Measurements from ENCODE around the gene CPA4. TPM values are rescaled to one million over a fixed set of nuclear protein-coding genes. Genes with fewer than 3 reads are reported as not detected.
"Not testable (repeated sequence)": the region's sequence is repeated elsewhere in the genome, so short reads cannot be mapped to it uniquely, and the experiment has no call there.

Gene CPA4
- 1 to 10 TPM in 1 of 2 donors, under 1 TPM in 1; 0.55 to 1.7 TPM for total RNA-seq
- 1 to 10 TPM in 1 of 2 donors, under 1 TPM in 1; 0.65 to 2.3 TPM for polyA plus RNA-seq
- long read RNA-seq, donor 1, result 0 reads
- long read RNA-seq, donor 2, result 0 reads
- long read RNA-seq, donor 3, result 0 reads
- long read RNA-seq, donor 4, result 0 reads
- long read RNA-seq, donor 5, result 0 reads

- H3K27ac ChIP-seq (ENCODE audit: low read depth in 1 of 2, low read length in 1 of 2), result no peak within 1 kb of the TSS
- 52 to 80% methylated on average over 1 of the region's 1 CpG for WGBS, 2 donors
- H3K4me1 ChIP-seq (ENCODE audit: control insufficient read depth in 5 of 5, insufficient read depth in 5 of 5, low read length in 5 of 5), result no peaks in the 10 kb centered on the region
- peak; percentile 53 for ATAC-seq (ENCODE audit: insufficient read depth, low FRiP score)
- H3K9me3 ChIP-seq (ENCODE audit: control insufficient read depth in 4 of 4, insufficient read depth in 3 of 4, low read length in 3 of 4), result no peaks in the 10 kb centered on the region
- no peaks in the 10 kb centered on the region for H3K36me3 ChIP-seq (ENCODE audit: control insufficient read depth in 4 of 4, insufficient read depth in 4 of 4, low read length in 4 of 4)
- no peaks in the 10 kb centered on the region for H3K27me3 ChIP-seq (ENCODE audit: control insufficient read depth in 3 of 3, insufficient read depth in 3 of 3, low read length in 2 of 3)
- peak in 1 of 3 donors; percentile 22 for DNase-seq
- H3K4me3 ChIP-seq, result no peak within 1 kb of the TSS
- no peak within 1 kb of the TSS for H3K9ac ChIP-seq (ENCODE audit: insufficient read depth in 1 of 2, low read length in 2 of 2)
- TF ChIP-seq, protein P1, sequence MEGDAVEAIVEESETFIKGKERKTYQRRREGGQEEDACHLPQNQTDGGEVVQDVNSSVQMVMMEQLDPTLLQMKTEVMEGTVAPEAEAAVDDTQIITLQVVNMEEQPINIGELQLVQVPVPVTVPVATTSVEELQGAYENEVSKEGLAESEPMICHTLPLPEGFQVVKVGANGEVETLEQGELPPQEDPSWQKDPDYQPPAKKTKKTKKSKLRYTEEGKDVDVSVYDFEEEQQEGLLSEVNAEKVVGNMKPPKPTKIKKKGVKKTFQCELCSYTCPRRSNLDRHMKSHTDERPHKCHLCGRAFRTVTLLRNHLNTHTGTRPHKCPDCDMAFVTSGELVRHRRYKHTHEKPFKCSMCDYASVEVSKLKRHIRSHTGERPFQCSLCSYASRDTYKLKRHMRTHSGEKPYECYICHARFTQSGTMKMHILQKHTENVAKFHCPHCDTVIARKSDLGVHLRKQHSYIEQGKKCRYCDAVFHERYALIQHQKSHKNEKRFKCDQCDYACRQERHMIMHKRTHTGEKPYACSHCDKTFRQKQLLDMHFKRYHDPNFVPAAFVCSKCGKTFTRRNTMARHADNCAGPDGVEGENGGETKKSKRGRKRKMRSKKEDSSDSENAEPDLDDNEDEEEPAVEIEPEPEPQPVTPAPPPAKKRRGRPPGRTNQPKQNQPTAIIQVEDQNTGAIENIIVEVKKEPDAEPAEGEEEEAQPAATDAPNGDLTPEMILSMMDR (IDR thresholded peaks at IDR 0.05; ENCODE audit: control extremely low read depth, extremely low read depth), result no peak
These were observed at the start of gene CPA4 for GRCh38 chr7:130292682-130293257. Gene CPA4, plus strand, starts transcription at chr7:130293161. Its CDS starts 20 bp downstream, at chr7:130293181.

GRCh38 chr7:130243486-130243885 is 49.5 kb upstream of the CPA4 start:
- H3K27me3 ChIP-seq (ENCODE audit: control insufficient read depth in 3 of 3, insufficient read depth in 3 of 3, low read length in 2 of 3); ATAC-seq (ENCODE audit: insufficient read depth, low FRiP score); H3K9me3 ChIP-seq (ENCODE audit: control insufficient read depth in 4 of 4, insufficient read depth in 3 of 4, low read length in 3 of 4); H3K4me1 ChIP-seq (ENCODE audit: control insufficient read depth in 5 of 5, insufficient read depth in 5 of 5, low read length in 5 of 5); H3K27ac ChIP-seq (ENCODE audit: low read depth in 1 of 2, low read length in 1 of 2); H3K4me3 ChIP-seq; H3K36me3 ChIP-seq (ENCODE audit: control insufficient read depth in 4 of 4, insufficient read depth in 4 of 4, low read length in 4 of 4); H3K9ac ChIP-seq (ENCODE audit: insufficient read depth in 1 of 2, low read length in 2 of 2): not testable (repeated sequence)
- DNase-seq, result peak in 2 of 3 donors; percentile 78 to 81
- WGBS, 2 donors, result 31 to 41% methylated on average over 1 of the region's 1 CpG

DNA sequence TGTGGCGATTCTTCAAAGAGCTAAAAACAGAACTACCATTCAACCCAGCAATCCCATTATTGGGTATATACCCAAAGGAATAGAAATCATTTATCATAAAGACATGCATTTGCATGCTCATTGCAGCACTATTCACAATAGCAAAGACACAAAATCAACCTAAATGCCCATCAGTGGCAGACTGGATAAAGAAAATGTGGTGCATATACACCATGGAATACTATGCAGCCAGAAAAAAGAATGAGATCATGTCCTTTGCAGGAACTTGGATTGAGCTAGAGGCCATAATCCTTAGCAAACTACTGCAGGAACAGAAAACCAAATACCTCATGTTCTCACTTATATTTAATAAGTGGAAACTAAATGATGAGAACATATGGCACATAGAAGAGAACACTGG is 46.5 kb upstream of the CPA4 start:
- not testable (repeated sequence) for H3K9ac ChIP-seq (ENCODE audit: insufficient read depth in 1 of 2, low read length in 2 of 2)

DNA sequence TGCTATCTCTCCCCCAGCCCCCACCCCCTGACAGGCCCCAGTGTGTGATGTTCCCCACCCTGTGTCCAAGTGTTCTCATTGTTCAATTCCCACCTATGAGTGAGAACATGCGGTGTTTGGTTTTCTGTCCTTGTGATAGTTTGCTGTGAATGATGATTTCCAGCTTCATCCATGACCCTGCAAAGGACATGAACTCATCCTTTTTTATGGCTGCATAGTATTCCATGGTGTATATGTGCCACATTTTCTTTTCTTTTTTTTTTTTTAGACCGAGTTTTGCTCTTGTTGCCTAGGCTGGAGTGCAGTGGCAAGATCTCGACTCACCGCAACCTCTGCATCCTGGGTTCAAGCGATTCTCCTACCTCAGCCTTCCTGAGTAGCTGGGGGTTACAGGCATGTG is 44.1 kb upstream of the CPA4 start:
- not testable (repeated sequence) for H3K27me3 ChIP-seq (ENCODE audit: control insufficient read depth in 3 of 3, insufficient read depth in 3 of 3, low read length in 2 of 3); H3K9ac ChIP-seq (ENCODE audit: insufficient read depth in 1 of 2, low read length in 2 of 2)
- WGBS, 2 donors, result 93 to 96% methylated on average over 5 of the region's 5 CpGs

More for the DNA sequence above, 46.5 kb upstream of the CPA4 start:
- 90 to 100% methylated on average over 1 of the region's 1 CpG for WGBS, 2 donors
- not testable (repeated sequence) for H3K27ac ChIP-seq (ENCODE audit: low read depth in 1 of 2, low read length in 1 of 2); ATAC-seq (ENCODE audit: insufficient read depth, low FRiP score); H3K36me3 ChIP-seq (ENCODE audit: control insufficient read depth in 4 of 4, insufficient read depth in 4 of 4, low read length in 4 of 4); H3K9me3 ChIP-seq (ENCODE audit: control insufficient read depth in 4 of 4, insufficient read depth in 3 of 4, low read length in 3 of 4); H3K4me3 ChIP-seq; H3K27me3 ChIP-seq (ENCODE audit: control insufficient read depth in 3 of 3, insufficient read depth in 3 of 3, low read length in 2 of 3); DNase-seq; H3K4me1 ChIP-seq (ENCODE audit: control insufficient read depth in 5 of 5, insufficient read depth in 5 of 5, low read length in 5 of 5)

DNA sequence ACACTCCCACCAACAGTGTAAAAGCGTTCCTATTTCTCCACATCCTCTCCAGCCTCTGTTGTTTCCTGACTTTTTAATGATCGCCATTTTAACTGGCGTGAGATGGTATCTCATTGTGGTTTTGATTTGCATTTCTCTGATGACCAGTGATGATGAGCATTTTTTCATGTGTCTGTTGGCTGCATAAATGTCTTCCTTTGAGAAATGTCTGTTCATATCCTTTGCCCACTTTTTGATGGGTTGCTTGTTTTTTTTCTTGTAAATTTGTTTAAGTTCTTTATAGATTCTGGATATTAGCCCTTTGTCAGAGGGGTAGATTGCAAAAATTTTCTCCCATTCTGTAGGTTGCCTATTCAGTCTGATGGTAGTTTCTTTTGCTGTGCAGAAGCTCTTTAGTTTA is 43.3 kb upstream of the CPA4 start:
- H3K9me3 ChIP-seq (ENCODE audit: control insufficient read depth in 4 of 4, insufficient read depth in 3 of 4, low read length in 3 of 4); H3K27ac ChIP-seq (ENCODE audit: low read depth in 1 of 2, low read length in 1 of 2); H3K9ac ChIP-seq (ENCODE audit: insufficient read depth in 1 of 2, low read length in 2 of 2); H3K4me1 ChIP-seq (ENCODE audit: control insufficient read depth in 5 of 5, insufficient read depth in 5 of 5, low read length in 5 of 5); H3K27me3 ChIP-seq (ENCODE audit: control insufficient read depth in 3 of 3, insufficient read depth in 3 of 3, low read length in 2 of 3); DNase-seq; ATAC-seq (ENCODE audit: insufficient read depth, low FRiP score); H3K4me3 ChIP-seq; H3K36me3 ChIP-seq (ENCODE audit: control insufficient read depth in 4 of 4, insufficient read depth in 4 of 4, low read length in 4 of 4): not testable (repeated sequence)
- 67 to 85% methylated on average over 3 of the region's 3 CpGs for WGBS, 2 donors

More for the DNA sequence above, 44.1 kb upstream of the CPA4 start:
- H3K36me3 ChIP-seq (ENCODE audit: control insufficient read depth in 4 of 4, insufficient read depth in 4 of 4, low read length in 4 of 4); DNase-seq; H3K9me3 ChIP-seq (ENCODE audit: control insufficient read depth in 4 of 4, insufficient read depth in 3 of 4, low read length in 3 of 4); H3K4me3 ChIP-seq; ATAC-seq (ENCODE audit: insufficient read depth, low FRiP score); H3K4me1 ChIP-seq (ENCODE audit: control insufficient read depth in 5 of 5, insufficient read depth in 5 of 5, low read length in 5 of 5); H3K27ac ChIP-seq (ENCODE audit: low read depth in 1 of 2, low read length in 1 of 2): not testable (repeated sequence)
